ENCODE data around the gene CHGA.

Gene CHGA

DNA sequence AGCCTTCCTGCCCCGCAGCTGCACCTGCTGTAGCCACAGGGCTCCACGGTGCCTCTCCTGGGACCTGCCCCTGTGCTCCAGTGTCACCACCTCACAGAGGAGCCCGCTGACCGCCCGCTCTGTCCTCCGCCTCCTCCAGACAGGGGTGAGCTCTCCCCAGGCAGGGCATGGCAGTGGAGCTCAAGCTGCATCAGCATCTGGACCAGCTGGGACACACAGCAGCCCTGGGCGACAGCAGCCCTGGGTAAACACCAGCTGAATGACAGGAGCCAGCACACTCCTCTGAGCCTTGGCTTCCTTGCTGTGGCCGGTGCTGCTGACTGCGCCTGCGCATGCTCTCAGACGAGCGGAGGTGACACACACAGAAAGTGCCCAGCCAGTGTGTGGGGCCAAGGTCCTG is 22.0 kb downstream of the CHGA start:
- DNase-seq (ENCODE audit: low read depth in 2 of 2), result no peak

DNA sequence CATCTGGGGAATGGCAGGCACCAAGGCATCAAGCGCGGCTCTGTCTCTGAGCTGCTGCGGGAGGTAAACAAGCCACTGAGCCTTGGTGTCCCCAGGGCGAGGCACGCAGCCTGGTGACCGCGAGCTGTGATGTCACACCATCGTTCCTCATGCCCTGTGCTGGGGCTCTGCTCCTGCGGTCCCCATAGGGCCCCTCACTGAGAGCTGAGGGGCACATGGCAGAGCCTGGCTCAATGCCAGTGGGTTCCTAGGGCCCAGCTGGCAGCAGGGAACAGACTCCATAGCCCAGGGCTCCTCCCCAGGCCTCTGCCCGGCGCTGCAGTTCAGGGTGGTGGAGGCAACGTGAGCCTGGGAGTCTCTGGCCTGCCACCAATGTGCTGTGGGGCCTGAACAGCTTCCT is 22.6 kb downstream of the CHGA start:
- DNase-seq (ENCODE audit: low read depth in 2 of 2), result no peak

DNA sequence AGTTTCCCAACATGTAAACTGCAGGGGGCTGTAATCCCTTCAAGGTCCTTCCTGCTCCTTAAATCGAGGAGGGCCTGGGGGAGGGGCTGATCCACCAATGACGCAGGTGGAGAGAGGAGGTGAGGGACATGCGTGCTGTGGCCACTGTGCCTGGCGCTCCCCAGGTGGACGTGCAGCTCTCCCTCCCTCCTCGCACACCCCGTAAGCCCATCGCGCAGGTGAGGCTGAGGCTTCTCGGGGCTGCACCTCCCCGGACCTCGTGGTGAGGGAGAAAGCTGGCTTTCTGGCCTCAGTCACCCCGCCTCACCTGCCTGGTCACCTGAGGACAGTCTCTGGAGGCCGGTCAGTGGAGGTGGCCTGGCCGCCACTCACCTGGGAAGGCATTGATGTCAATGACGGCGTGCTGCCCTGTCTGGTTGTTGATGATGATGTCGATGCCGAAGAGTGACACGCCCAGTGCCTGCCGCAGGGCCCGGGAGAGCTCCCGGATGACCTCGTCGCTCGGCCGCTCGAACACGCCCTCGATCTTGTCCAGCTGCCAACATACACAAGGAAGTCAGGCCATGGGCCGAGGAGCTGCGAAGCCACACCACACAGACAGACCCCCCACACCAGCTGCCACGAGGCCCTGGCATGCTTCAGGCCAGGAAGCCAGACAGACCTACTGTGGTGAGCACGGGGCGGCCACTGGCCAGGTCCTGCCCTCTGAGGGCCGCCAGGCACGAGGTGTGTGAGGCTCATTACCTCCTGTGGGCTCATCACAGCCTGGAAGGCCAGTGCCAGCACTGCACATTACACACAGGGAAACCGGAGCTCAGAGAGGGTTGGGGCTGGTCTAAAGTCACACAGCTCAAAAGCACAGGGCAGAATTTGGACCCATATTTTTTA is 23.3 kb downstream of the CHGA start:
- no peak for DNase-seq (ENCODE audit: low read depth in 2 of 2)

DNA sequence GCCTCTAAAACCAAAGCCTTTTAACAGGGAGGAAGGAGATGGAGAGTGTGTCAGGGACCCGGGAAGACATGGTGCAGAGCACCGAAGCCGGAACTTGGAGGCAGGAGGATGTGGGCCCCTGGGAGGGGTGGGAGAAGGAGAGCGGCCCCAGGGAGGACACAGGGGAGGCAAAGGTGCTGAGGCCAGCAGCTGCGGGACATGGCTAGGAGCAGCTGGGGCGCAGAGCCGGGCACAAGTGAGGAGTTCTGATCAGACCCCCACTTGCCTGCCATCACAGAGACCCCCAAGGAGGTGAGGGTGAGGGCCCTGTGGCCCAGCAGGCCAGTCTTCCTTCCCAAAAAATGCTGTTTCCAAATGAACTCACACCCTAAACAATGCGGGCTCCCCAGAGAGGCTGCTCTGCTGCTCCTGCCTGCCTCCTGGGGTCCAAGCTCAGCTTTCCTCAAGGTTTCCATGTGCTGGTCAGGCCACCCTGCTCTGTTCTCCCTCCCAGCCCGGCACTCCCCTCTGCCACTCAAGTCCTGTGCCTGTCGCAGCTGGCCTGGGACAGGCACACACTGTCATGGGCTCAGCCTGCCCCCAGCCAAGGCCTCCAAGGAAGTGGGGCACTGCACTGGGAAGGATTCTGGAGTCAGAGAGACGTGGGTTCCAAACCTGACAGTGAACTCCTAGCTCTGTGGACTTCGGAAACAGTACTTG is 24.0 kb downstream of the CHGA start:
- no peak for DNase-seq (ENCODE audit: low read depth in 2 of 2)

DNA sequence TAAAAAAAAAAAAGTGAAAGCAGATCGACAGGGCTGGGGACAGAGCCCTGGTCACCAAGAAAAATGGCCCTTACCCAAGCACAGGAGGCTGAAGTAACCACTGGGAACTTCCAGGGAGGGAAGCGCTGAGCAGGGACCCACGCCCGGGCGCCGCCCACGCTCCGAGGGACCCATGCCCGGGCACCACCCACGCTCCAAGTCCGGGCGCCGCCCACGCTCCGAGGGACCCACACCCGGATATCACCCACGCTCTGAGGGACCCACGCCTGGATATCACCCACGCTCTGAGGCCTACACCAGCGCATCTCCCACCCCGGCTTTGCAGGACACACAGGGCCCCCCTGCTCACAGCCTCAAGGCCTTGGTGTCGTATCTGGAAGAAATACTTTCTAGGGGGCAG is 25.7 kb downstream of the CHGA start:
- DNase-seq (ENCODE audit: low read depth in 2 of 2), result no peak

GRCh38 chr14:92949496-92950192 is 26.7 kb downstream of the CHGA start:
- DNase-seq (ENCODE audit: low read depth in 2 of 2), result no peak

DNA sequence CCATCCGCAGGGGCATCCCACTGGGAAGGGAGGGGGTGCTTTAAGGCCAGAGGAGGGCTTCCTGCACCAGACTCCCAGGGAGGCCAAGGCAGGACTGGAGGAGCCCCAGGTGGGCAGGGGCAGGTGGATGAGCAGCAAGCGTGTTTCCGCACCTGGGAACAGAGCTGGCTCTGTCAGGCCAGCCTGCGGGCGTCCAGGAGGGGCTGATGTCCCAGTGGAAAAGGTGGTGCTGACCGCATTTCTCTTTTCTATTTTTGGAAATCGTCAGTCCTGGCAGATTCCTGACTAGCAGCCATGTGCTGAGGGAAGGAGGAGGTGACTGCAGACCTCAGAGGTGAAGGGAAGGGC is 27.2 kb downstream of the CHGA start:
- DNase-seq (ENCODE audit: low read depth in 2 of 2), result no peak

- no peak for DNase-seq (ENCODE audit: low read depth in 2 of 2)
Observed at GRCh38 chr14:92950773-92951172, 27.8 kb downstream of the CHGA start.

DNA sequence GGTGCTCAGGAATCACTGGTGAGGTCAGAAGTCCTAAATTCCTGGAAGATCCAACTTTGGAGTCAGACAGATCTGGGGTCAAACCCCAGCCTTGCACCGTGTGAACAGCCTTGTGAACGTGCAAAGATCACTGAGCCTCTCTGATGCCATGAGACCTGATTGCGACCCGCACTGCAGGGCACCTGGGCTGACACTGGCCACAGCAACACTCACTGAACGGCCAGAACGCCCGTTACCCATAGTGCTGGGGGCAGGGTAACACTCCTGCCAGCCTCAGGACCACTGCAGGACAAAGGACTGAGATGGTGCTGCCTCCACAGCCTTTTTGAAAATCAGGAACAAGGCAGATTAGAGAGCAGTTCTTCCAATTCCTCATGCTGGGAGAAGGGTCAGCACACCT is 28.3 kb downstream of the CHGA start:
- DNase-seq (ENCODE audit: low read depth in 2 of 2), result no peak

DNA sequence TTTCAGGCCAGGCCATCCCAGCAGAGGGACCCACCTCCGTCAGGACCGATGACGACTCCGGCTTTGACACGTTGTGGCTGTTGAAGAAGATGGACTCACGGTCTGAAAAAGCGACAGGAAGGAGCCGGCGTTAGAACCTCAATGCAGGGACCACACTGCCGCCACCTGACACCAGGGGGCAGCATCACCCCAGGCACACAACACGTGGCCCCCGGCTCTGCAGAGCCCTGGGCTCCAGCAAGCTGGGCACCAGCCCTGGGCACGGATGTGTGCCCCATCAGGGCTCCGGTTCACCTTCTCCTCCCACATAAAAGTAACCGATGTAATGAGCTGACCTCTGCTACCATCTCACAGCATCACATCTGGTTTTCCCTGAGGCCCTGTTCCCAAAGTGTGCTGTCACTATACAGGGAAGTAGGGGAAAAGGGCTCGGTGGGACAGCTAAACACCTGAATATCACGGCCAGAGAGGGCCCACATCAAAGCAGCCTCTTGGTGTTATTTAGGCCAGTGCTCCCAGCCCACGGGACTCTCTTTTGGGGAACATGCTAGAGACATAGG is 29.0 kb downstream of the CHGA start:
- DNase-seq (ENCODE audit: low read depth in 2 of 2), result peak; percentile 74 to 80

DNA sequence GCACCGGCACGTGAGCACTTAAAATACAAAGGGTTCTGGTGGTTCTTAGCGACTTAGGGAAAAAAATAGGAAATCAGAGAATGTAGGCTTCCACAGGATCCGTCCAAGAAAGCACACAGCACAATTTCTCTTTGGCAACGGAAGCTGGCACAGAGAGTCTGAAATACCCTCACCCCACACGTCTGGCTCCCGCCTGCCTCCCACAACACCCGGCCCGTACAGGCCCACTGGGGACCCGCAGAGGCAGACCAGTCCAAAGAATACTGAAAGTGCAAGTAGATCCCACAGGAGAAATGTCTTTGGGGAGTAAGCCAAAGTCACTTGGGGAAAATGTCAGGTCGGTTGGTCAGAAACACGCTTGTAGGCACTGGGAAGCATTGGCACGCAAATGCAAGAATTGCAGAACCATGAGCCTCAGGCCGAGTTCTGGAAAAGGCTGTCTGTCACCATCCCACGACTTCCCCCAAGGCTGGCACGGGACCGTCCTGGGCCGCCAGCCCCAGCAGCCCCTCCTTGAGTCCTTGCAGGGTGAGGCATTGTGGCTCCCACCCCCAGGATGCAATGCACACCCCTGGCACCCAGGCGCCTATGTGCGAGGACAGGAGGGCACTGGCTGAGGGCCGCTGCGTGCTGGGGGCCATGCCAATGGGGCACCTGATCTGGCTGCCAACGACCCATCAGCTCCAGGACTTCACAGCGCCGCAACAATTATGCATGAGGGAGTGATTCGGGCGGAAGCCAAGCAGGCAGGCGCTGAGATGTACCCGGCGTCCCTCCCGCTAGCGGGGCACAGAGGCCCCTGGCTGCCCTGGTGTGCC is 29.7 kb downstream of the CHGA start:
- DNase-seq (ENCODE audit: low read depth in 2 of 2), result no peak

GRCh38 chr14:92953526-92953925 is 30.6 kb downstream of the CHGA start:
- DNase-seq (ENCODE audit: low read depth in 2 of 2), result no peak

GRCh38 chr14:92954933-92955332 is 32.0 kb downstream of the CHGA start:
- DNase-seq (ENCODE audit: low read depth in 2 of 2), result no peak

- DNase-seq (ENCODE audit: low read depth in 2 of 2), result no peak
Observed at GRCh38 chr14:92955381-92955780, 32.4 kb downstream of the CHGA start.

GRCh38 chr14:92956961-92957360 is 34.0 kb downstream of the CHGA start:
- DNase-seq (ENCODE audit: low read depth in 2 of 2), result no peak

DNA sequence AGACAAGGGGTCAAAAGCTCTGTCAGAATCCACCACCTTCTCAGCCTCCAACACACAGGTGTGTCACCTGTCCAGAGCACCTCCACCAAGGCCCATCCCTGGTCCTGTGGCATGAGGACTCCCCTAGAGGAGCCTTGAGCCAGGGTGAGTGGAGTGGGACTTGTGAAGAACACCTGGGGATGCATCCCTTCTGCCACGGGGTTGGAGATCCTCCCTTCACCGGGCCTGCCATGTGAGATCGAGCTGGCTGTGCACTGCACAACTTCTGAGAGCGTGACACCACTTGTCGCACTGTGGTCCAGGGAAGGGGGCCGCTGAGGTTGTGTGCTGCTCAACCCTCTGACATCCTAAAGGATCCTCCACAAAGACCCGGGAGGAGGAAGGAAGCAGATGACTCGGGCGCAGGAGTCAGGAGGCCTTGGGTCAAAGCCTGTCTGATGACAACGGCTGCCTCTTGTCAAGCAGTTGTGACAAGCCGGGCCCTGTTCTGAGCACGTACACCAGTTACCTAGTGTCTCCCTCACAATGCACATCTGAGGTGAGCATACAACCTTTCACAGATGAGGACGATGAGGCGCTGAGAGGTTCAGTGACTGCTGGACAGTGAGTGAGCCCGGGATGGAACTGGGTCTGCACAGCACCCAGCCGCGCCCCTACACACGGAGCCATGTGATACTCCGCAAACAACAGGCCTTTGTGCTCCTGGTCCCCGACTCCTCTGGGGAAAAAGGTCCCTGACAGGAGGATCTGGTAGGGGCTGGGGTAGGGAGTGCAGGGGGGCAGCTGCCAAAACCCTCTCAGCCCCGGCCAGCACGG is 35.6 kb downstream of the CHGA start:
- no peak for DNase-seq (ENCODE audit: low read depth in 2 of 2)

DNA sequence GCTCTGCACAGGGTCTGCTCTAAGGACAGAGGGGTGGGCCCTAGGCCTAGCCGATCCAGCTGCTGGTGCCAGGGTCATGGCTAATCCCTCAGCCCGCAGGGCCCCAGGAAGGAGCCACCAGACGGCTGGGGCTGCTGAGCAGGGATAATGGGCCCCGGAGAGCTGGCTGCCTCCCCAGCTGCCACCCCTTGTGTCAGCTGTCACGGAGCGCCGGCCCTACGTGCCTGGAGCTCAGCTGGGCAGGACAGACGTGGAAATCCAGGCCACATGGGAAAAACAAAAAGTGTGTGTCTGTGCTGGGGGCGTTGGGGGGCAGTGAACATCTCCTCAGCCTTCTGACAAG is 36.2 kb downstream of the CHGA start:
- DNase-seq (ENCODE audit: low read depth in 2 of 2), result no peak

DNA sequence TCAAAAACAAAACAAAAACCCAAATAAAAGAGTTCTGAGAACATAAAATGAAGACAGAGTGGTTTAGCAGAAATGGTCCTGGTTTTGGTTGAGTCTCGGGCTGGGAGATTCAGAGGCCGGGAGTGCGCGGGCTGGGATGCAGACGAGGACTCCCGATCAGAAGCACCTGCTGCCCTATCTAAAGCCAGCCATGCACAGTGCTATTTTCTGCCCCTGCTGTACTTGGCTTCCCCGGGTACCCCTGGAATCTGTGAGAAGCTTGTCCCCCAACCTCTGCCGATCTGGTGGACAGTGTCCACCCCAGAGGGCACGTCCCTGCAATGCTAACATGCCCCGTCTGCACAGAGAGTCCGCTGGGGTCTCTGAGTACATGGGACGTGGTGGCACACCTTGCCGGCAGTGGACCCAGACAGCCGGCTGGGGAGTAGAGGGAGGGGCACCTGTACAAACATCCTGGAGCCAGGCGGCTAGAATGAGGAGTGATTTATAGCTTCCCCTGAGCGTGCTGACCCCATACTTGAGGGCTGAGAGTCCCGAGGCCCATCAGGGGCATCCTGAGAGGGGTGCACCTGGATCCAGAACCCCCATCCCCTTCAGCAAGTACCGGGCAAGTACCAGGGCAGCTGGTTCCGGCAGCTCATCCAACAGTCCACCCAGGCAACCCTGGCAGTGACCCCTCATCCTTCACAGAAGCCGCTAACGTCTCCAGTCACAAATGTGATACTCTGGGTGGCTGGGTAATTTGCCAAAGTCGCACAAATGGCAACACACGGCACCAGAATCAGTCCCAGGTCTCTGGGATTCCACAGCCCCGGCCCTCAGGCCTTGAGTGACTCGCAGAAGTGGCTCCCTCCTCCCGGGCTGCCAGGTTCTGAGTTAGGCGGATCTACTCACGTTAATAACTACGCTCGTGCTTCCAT is 37.1 kb downstream of the CHGA start:
- DNase-seq (ENCODE audit: low read depth in 2 of 2), result no peak

DNA sequence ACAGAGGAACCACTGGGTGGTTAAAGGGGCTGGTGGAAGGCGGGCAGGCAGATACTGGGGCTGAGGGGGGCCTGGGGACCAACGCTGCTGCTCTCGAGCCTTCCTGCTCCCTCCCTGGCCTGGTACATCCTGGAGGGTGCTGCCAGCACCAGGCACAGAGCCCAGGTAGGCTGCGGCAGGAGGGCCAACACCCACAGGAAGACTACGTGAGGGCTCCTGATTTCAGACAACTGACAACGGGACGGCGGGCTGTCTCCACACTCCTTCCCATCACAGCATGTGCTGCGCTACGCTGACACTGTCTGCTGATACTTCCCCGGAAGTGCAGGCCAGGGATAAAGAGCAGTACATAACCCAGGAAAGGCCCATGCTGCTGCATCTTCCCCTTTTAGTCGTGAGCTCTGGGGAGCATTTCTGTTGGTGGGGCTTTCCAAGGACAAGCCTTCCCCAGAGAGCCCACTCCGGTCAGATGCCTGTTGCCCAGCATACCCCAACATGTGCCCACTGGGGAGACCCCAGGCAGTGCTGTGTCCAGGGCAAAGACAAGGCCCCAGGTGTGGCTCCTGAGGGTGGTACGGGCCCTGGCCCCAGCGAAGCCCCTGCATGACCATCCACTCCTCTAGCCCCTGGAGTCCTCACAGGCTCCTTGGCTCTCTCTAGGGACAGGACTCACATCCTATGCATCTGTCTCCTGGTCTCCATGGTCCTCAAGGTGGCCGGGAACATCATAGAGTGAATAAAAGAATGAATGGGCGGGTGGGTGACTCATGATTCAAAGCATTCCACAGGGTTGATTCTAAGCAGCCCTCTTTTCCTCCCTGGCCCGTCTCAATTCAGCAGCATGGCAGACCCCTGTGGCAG is 38.0 kb downstream of the CHGA start:
- no peak for DNase-seq (ENCODE audit: low read depth in 2 of 2)
